ENCODE measurements around the gene ZMYND8. TPM values are rescaled to one million over a fixed set of nuclear protein-coding genes. Genes with fewer than 3 reads are reported as not detected.

Gene ZMYND8
- total RNA-seq, 6 experiments from 2014 or later: 27.8 to 38.3 (median 34.8) TPM

DNA sequence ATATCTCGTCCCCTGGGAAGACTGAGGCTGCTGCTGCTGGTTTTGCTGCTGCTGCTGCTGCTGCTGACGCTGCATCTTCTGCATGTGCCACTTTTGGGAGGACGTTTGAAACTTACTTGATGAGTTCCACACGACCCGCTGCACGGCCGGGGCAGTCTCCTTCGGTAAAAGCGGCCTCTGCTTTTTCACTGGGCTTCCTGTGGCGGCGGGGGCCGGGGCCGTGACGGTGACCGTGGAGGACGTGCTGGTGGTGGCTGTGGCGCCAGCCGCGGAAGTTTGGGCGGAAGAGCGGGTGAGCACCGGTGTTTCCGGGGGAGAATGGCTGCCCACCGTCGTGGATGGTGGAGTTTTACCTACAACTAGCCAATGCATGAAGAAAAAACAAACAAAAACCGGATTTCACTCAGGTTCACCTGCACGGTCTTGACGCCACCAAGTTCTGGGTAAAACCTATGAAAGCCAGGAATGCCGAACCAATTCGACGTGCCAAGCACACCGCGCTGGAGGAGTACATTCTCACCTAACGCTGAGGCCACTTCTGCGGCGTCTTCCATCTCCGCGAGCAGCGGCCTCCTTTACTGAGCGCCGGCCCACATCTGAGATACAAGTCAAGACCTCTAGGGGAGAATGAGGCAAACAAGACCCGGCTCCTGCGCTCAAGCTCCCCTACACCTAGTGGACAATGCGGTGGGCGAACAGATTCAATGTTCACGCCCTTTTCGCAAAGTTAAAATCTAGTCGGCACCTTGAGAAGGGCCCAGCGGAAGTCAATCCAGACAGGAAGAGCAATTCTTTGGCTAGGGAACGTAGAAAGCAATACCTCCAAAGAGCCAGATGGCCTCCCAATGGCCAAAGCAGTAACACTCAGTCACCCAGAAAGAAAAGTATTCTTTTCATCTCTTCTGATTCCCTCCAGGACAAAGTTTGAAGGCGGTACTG lies 117.5 kb downstream of the ZMYND8 start:
- TF ChIP-seq, protein P1, sequence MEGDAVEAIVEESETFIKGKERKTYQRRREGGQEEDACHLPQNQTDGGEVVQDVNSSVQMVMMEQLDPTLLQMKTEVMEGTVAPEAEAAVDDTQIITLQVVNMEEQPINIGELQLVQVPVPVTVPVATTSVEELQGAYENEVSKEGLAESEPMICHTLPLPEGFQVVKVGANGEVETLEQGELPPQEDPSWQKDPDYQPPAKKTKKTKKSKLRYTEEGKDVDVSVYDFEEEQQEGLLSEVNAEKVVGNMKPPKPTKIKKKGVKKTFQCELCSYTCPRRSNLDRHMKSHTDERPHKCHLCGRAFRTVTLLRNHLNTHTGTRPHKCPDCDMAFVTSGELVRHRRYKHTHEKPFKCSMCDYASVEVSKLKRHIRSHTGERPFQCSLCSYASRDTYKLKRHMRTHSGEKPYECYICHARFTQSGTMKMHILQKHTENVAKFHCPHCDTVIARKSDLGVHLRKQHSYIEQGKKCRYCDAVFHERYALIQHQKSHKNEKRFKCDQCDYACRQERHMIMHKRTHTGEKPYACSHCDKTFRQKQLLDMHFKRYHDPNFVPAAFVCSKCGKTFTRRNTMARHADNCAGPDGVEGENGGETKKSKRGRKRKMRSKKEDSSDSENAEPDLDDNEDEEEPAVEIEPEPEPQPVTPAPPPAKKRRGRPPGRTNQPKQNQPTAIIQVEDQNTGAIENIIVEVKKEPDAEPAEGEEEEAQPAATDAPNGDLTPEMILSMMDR (IDR thresholded peaks at IDR 0.05): no peak
- H3K27ac Mint-ChIP-seq: no peak overlapping the region

DNA sequence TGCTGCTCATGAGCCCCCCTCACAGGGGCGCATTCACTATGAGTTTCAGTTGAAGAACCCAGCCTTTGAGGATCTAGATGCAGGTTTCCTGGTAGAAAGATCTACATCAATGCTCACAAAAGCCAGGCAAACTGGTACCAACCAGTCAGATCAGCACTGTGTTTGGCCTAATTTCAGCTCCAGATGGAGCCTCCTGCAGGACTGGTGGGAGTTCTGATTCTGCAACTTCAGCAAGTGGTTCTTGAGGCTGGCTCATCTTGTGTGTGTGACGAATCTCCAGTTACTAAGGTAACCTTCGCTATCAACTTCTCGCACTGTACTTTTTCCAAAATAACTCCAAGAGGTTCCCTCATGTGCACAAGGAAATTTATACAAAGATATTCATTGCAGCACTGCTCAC lies 118.8 kb downstream of the ZMYND8 start:
- Mint-ChIP-seq H3K27ac (no peak overlapping the region), H3K9me3 (no peaks in the 10 kb centered on the region), H3K27me3 (ENCODE audit: insufficient read depth) (peaks cover 3% of the 10 kb centered on the region; the same call in 1 of the 2 replicates), H3K4me1 (ENCODE audit: low read depth) (peaks cover 12% of the 10 kb centered on the region; the same call in 1 of the 2 replicates), H3K4me3 (no peak overlapping the region), H3K36me3 (ENCODE audit: low read depth) (peaks cover 40% of the 10 kb centered on the region)
- no peak for DNase-seq
- TF ChIP-seq, protein P1 (IDR thresholded peaks at IDR 0.05): no peak

More for the DNA sequence above, 117.5 kb downstream of the ZMYND8 start:
- Mint-ChIP-seq H3K9me3 (no peaks in the 10 kb centered on the region), H3K36me3 (ENCODE audit: low read depth) (peaks cover 41% of the 10 kb centered on the region), H3K27me3 (ENCODE audit: insufficient read depth) (no peaks in the 10 kb centered on the region), H3K4me1 (ENCODE audit: low read depth) (peaks cover 8% of the 10 kb centered on the region; the same call in 1 of the 2 replicates), H3K4me3 (no peak overlapping the region)
- DNase-seq: no peak

DNA sequence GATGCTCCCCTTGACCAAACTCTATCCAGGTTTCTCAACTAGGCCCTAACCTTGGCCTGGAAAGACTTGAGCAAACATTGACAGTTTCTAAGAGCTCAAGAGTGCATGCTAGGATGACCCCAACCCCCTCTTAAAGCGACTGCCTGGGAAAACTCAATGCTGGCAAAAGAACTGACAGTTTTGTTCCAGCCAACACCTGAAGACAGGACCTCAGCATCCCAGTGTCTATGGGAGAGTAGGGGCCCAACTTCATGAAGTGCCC lies 119.9 kb downstream of the ZMYND8 start:
- peaks cover 3% of the 10 kb centered on the region; the same call in 1 of the 2 replicates for H3K27me3 Mint-ChIP-seq (ENCODE audit: insufficient read depth)
- peaks cover 17% of the 10 kb centered on the region for H3K4me1 Mint-ChIP-seq (ENCODE audit: low read depth)
- DNase-seq: no peak
- H3K36me3 Mint-ChIP-seq (ENCODE audit: low read depth): peaks cover 38% of the 10 kb centered on the region
- H3K9me3 Mint-ChIP-seq: no peaks in the 10 kb centered on the region
- no peak overlapping the region for H3K27ac Mint-ChIP-seq
- no peak overlapping the region for H3K4me3 Mint-ChIP-seq
- TF ChIP-seq, protein P1 (IDR thresholded peaks at IDR 0.05): no peak

DNA sequence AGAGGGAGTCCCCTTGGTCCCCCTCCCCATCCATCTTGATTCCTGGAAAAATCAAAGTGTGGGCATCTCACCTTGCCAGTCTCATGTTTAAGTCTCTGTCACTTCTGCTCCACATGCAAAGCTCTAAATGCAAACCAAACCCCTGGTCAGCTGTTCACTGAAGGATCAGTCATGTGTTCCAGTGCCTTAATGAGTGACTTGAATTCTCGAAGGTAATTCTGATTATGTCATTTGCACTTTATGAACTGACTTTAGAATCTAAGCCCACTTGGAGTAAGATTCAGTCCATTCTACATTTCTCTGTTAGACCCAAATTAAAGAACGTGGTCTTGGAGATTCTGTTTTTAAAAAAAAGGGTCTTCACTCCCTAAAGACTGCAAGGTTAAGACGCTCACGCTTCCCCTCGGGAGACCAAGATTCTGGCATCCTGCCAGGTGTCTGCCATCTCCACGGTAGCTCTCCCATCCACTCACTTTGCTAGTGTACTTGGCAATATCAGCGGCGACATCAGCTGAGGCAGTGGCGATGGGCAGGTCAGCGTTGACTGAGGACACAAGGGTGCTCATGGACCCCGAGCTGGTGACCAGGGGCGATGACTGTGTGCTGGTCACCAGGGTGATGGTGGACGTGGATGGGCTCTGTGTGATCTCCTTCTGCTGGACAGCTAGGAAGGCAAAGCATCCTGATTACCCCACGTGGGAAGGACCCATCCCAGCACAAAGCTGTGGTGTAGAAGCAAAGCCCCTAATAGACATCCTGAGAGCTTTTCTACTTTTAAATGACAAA lies 120.5 kb downstream of the ZMYND8 start:
- Mint-ChIP-seq H3K9me3 (no peaks in the 10 kb centered on the region), H3K27me3 (ENCODE audit: insufficient read depth) (peaks cover 3% of the 10 kb centered on the region; the same call in 1 of the 2 replicates), H3K4me1 (ENCODE audit: low read depth) (peaks cover 17% of the 10 kb centered on the region), H3K36me3 (ENCODE audit: low read depth) (peaks cover 42% of the 10 kb centered on the region), H3K4me3 (no peak overlapping the region), H3K27ac (no peak overlapping the region)
- DNase-seq: no peak
- TF ChIP-seq, protein P1 (IDR thresholded peaks at IDR 0.05): no peak

DNA sequence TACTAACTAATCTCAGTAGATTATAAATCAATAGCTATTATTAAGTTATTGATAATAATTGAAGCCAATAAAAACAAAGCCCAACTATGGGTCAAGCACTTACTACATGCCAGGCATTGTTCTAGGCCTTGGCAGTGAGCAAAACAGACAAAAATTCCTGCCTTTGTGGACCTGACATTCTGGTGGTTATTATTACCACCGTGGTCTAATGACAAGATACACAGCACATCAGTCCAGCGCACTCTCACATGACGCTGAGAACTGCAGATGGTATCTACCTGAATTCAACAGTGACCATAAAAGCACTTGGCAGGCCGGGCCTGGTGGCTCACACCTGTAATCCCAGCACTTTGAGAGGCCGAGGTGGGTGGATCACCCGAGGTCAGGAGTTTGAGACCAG lies 121.4 kb downstream of the ZMYND8 start:
- no peak for DNase-seq
- peaks cover 3% of the 10 kb centered on the region; the same call in 1 of the 2 replicates for H3K27me3 Mint-ChIP-seq (ENCODE audit: insufficient read depth)
- TF ChIP-seq, protein P1 (IDR thresholded peaks at IDR 0.05): no peak
- no peak overlapping the region for H3K27ac Mint-ChIP-seq
- peaks cover 22% of the 10 kb centered on the region for H3K4me1 Mint-ChIP-seq (ENCODE audit: low read depth)
- no peak overlapping the region for H3K4me3 Mint-ChIP-seq
- H3K9me3 Mint-ChIP-seq: no peaks in the 10 kb centered on the region
- H3K36me3 Mint-ChIP-seq (ENCODE audit: low read depth): peaks cover 48% of the 10 kb centered on the region
